Activated T-helper 9 cell treated with anti-CD3 and anti-CD28 coated beads, Interleukin-2, amount 50 U/mL, for 16 hours (primary cell): ENCODE measurements around the gene MYL6.
"Not testable (repeated sequence)": the region's sequence is repeated elsewhere in the genome, so short reads cannot be mapped to it uniquely, and the experiment has no call there.

ENCODE experiments used
- DNase-seq: peaks from one replicate; pipeline ENCODE4 v3.0.0-alpha.2; 2020; ENCODE audit warnings: low read depth

The MYL6 gene

GRCh38 chr12:56158029-56158925 lies at the start of gene MYL6:
MYL6 (plus strand) TSS chr12:56158359; CDS start chr12:56158402, 43 bp downstream.
- DNase-seq, result peak; percentile 79

GRCh38 chr12:56110571-56110970 lies 47.6 kb upstream of the MYL6 start:
- no peak for DNase-seq

- no peak for DNase-seq
Observed at GRCh38 chr12:56114084-56114483, 44.1 kb upstream of the MYL6 start.

DNA sequence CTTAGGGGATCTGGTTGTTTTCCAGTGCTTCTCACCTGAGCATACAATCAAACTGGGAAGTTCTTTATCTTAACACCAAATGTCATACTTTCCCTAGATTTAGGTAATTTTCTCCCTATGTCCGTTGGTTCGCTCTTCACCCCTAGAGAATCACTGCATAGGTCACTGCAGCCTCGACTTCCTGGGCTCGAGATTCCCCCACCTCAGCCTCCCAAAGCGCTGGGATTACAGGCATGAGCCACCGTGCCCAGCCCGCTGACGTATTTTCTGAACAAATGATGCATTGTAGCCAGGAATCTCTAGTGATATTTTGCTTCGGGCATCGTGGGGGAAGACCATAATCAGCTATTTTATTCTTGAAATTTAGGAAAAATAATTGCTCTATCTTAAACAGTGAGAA lies 42.8 kb upstream of the MYL6 start:
- DNase-seq, result no peak

GRCh38 chr12:56116267-56117081 lies 41.7 kb upstream of the MYL6 start, which contains the start of gene RPL41:
RPL41 (plus strand) TSS chr12:56116633.
- DNase-seq, result peak; percentile 90

GRCh38 chr12:56117082-56117706 lies 41.0 kb upstream of the MYL6 start:
- DNase-seq, result not testable (repeated sequence)

GRCh38 chr12:56117778-56118687 lies 40.1 kb upstream of the MYL6 start, which contains the start of gene ZC3H10:
ZC3H10 (plus strand) TSS chr12:56118266; CDS start chr12:56120563, 2,297 bp downstream.
- peak; percentile 96 for DNase-seq

GRCh38 chr12:56118688-56119357 lies 39.3 kb upstream of the MYL6 start:
- no peak for DNase-seq

GRCh38 chr12:56119361-56119796 lies 38.8 kb upstream of the MYL6 start:
- DNase-seq, result peak; percentile 38

DNA sequence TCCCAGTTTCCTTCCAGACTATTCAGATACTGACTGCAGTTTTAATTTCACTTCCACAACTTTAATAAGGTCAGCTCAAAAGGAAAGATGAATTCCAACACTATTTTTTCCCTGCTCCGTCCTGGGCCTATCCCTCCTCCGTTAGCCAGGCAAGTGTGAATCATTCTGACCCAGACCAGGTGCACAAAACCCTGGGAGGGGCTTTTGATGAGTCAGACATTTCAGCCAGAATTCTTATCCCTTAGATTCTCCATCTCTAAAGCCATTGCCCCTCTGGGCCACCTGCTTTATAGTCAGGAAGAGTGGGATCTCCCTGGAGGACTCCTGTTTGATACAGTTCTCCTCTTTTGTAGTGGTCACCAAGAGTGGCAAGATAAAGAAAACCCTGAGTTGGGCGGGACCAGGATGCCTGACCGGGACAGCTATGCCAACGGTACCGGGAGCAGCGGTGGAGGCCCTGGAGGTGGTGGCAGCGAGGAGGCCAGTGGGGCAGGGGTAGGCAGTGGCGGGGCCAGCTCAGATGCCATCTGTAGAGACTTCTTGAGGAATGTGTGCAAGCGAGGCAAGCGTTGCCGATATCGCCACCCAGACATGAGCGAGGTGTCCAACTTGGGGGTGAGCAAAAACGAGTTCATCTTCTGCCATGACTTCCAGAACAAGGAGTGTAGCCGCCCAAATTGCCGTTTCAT lies 37.9 kb upstream of the MYL6 start:
- DNase-seq, result no peak

- DNase-seq, result no peak
Observed at GRCh38 chr12:56121204-56121870, 36.8 kb upstream of the MYL6 start.

GRCh38 chr12:56122637-56123036 lies 35.5 kb upstream of the MYL6 start:
- no peak for DNase-seq

DNA sequence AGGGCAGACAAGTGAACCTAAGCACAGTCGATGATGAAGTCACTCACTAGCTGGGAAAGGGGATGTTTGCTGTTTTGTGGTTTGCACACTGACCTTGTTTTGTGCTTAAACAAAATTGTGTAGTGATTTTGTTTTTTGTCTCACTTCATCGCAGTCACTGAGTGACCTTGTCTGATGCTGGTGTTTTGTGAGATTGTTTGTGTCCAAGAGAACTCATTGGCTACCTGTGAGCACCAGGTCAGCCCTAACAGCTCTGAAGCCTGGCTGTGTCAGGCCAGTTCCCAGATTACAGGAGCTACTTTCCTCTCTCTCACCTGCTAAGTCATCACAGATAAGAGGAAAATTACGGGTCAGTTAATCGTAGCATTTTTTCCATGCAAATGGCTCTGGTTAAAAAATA lies 34.0 kb upstream of the MYL6 start:
- DNase-seq, result no peak

GRCh38 chr12:56126732-56127239 lies 31.4 kb upstream of the MYL6 start:
- DNase-seq, result no peak

DNA sequence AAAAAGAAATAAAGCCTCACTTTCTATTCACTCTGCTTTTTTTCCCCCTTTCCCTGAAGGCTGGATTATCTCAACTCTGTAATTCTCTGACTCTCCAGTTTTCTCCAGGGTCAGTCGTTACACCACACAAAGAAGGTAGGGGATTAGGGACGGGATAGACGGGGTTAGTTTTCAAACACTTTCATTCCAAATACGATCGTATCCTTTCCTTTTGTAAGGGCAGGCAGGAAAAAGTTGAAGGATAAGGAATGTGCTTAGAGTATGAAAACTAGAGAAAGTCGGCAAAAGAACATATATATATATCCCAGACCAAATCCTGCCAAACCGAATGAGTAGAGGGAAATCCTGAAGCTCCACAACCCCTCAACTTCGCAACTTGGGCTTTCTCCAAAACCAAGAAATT lies 30.7 kb upstream of the MYL6 start:
- DNase-seq, result no peak

- peak; percentile 93 for DNase-seq
Observed at GRCh38 chr12:56127888-56128669, 30.1 kb upstream of the MYL6 start, which contains the start of gene ESYT1. ESYT1 (plus strand) TSS chr12:56128267; CDS start chr12:56128320, 53 bp downstream.

GRCh38 chr12:56128670-56129205 lies 29.4 kb upstream of the MYL6 start:
- DNase-seq, result no peak
